HCT116 (cell line): ENCODE measurements around the gene NDUFA8. TPM values are rescaled to one million over a fixed set of nuclear protein-coding genes. Genes with fewer than 3 reads are reported as not detected.

Experiments
- ATAC-seq: fragments of 200-7000 bp; cut with Tn5 transposase; 2 replicates; pipeline ENCODE4 v1.9.1; 2020; ENCODE audit warnings: mild to moderate bottlenecking, moderate library complexity
- BruUV-seq: library from RNA; stranded (reverse); fragments of 400-500 nt; replicated peaks from 2 replicates; lab custom pipeline; 2021; lab: Mats Ljungman, UMichigan
- CTCF ChIA-PET: fragments of 300-600 bp; sonication (Branson Sonifier 250); formaldehyde crosslinking; loops from one replicate; lab custom pipeline; 2021; ENCODE audit warnings: antibody characterized with exemption; lab: Charles Lee
- POLR2A ChIA-PET: fragments of 300-600, 350-600 bp; sonication (Branson Sonifier 250); formaldehyde crosslinking; loops from one replicate; lab custom pipeline; 2021; ENCODE audit warnings: antibody characterized with exemption; lab: Charles Lee
- RAD21 ChIA-PET, 2 experiments: fragments of 300-600 bp; sonication (Branson Sonifier 250); formaldehyde crosslinking; loops; one replicate each; lab custom pipeline; 2023; ENCODE audit warnings: low total read pairs in 2 of 2; ENCODE audit not compliant: uncharacterized antibody in 2 of 2, unreplicated experiment in 2 of 2, low non-redundant PET in 1 of 2; lab: Charles Lee
- DNase-seq: peaks from one replicate; pipeline ENCODE4 v3.0.0-alpha.2; 2010; ENCODE audit warnings: low read depth, low spot score
- H2AFZ ChIP-seq: fragments of 200-600 bp; shearing (Covaris generic), sonication (generic); 2 replicates; pipeline ENCODE4 v1.6.1; 2017; ENCODE audit warnings: low read depth, mixed run types, mixed read lengths, antibody characterized with exemption, low read length; ENCODE audit not compliant: poor library complexity, severe bottlenecking
- H3K27ac ChIP-seq: 2 replicates; pipeline ENCODE4 v1.5.1; 2012; ENCODE audit warnings: low read depth, low read length
- H3K27me3 ChIP-seq: fragments of 200-600 bp; sonication (generic); 2 replicates; pipeline ENCODE4 v1.6.1; 2016; ENCODE audit warnings: mixed run types, low read length, mixed read lengths; ENCODE audit not compliant: insufficient read depth
- H3K36me3 ChIP-seq, 2 experiments: fragments of 200-500 bp in 1 of 2; fragments of 200-600 bp in 1 of 2; sonication (Bioruptor generic) in 1 of 2; sonication (generic) in 1 of 2; 2 replicates each; pipeline versions ENCODE4 v1.5.1 to v1.6.1; 2014 to 2016; ENCODE audit warnings: low read length in 2 of 2, inconsistent platforms in 1 of 2, mixed read lengths in 1 of 2, mixed run types in 1 of 2; ENCODE audit not compliant: insufficient read depth in 2 of 2, control insufficient read depth in 1 of 2
- H3K4me1 ChIP-seq, 2 experiments: fragments of 200-600 bp in 1 of 2; sonication (generic) in 1 of 2; 2 replicates each; pipeline versions ENCODE4 v1.5.1 to v1.6.1; 2012 to 2017; ENCODE audit warnings: low read length in 2 of 2, inconsistent platforms in 1 of 2, mild to moderate bottlenecking in 1 of 2, mixed read lengths in 1 of 2, mixed run types in 1 of 2, moderate library complexity in 1 of 2; ENCODE audit not compliant: insufficient read depth in 2 of 2, control insufficient read depth in 1 of 2
- H3K4me2 ChIP-seq: fragments of 200-600 bp; sonication (generic); 2 replicates; pipeline ENCODE4 v1.6.1; 2017; ENCODE audit warnings: mixed run types, low read length, mixed read lengths
- H3K4me3 ChIP-seq, 2 experiments: fragments of 200-600 bp in 1 of 2; sonication (generic) in 1 of 2; replicated peaks in 1 of 2; 2 replicates each; pipeline ENCODE4 v1.5.1; 2011 to 2016; ENCODE audit warnings: low read length in 2 of 2, control low read depth in 1 of 2, low read depth in 1 of 2, mild to moderate bottlenecking in 1 of 2, mixed read lengths in 1 of 2, mixed run types in 1 of 2
- H3K79me2 ChIP-seq: fragments of 200-600 bp; sonication (generic); 2 replicates; pipeline ENCODE4 v1.6.1; 2017; ENCODE audit warnings: mild to moderate bottlenecking, mixed run types, low read length, moderate library complexity, mixed read lengths; ENCODE audit not compliant: insufficient read depth
- H3K9ac ChIP-seq: fragments of 200-600 bp; sonication (generic); 2 replicates; pipeline ENCODE4 v1.6.1; 2016; ENCODE audit warnings: low read length, mixed read lengths
- H3K9me2 ChIP-seq: fragments of 200-600 bp; sonication (generic), shearing (Covaris generic); 2 replicates; pipeline ENCODE4 v1.6.1; 2017; ENCODE audit warnings: mixed run types, mild to moderate bottlenecking, moderate library complexity; ENCODE audit not compliant: insufficient read depth
- H3K9me3 ChIP-seq, 2 experiments: fragments of 200-500 bp in 1 of 2; fragments of 200-600 bp in 1 of 2; sonication (Bioruptor generic) in 1 of 2; sonication (generic) in 1 of 2; 2 replicates each; pipeline ENCODE4 v1.6.1; 2014 to 2017; ENCODE audit warnings: low read length in 2 of 2, mixed read lengths in 2 of 2, inconsistent platforms in 1 of 2, low read depth in 1 of 2, mild to moderate bottlenecking in 1 of 2, mixed run types in 1 of 2, moderate library complexity in 1 of 2; ENCODE audit not compliant: control insufficient read depth in 1 of 2, insufficient read depth in 1 of 2
- H4K20me1 ChIP-seq: fragments of 200-600 bp; sonication (generic), shearing (Covaris generic); 2 replicates; pipeline ENCODE4 v1.6.1; 2017; ENCODE audit warnings: mixed run types, mild to moderate bottlenecking, moderate library complexity; ENCODE audit not compliant: insufficient read depth
- CBX3 ChIP-seq: IDR thresholded peaks from 2 replicates; pipeline ENCODE4 v1.6.1; 2012; ENCODE audit warnings: low read depth
- CEBPB ChIP-seq: IDR thresholded peaks from 2 replicates; pipeline ENCODE4 v1.6.1; 2012; ENCODE audit warnings: low read depth
- CTCF ChIP-seq, 3 experiments: fragments of 200-600 bp in 1 of 3; sonication (generic) in 1 of 3; IDR thresholded peaks in 2 of 3; conservative IDR thresholded peaks in 1 of 3; 2 replicates each; pipeline ENCODE4 v1.5.1; 2012 to 2017; ENCODE audit warnings: low read depth in 2 of 3, low read length in 2 of 3, antibody characterized with exemption in 1 of 3, borderline replicate concordance in 1 of 3, control low read depth in 1 of 3, mild to moderate bottlenecking in 1 of 3, mixed read lengths in 1 of 3, mixed run types in 1 of 3, moderate library complexity in 1 of 3; ENCODE audit not compliant: insufficient read depth in 1 of 3
- EGR1 ChIP-seq: IDR thresholded peaks from 2 replicates; pipeline ENCODE4 v1.6.1; 2012; ENCODE audit warnings: low read depth
- ELF1 ChIP-seq: IDR thresholded peaks from 2 replicates; pipeline ENCODE4 v1.6.1; 2012; ENCODE audit warnings: low read depth, borderline replicate concordance
- FOSL1 ChIP-seq: IDR thresholded peaks from 2 replicates; pipeline ENCODE4 v1.6.1; 2012; ENCODE audit warnings: low read depth
- JUND ChIP-seq: IDR thresholded peaks from 2 replicates; pipeline ENCODE4 v1.6.1; 2012
- MAX ChIP-seq: IDR thresholded peaks from 2 replicates; pipeline ENCODE4 v1.6.1; 2012
- POLR2A ChIP-seq: IDR thresholded peaks from 2 replicates; pipeline ENCODE4 v1.7.0; 2011; ENCODE audit warnings: borderline replicate concordance; ENCODE audit not compliant: insufficient read depth, insufficient read length; ENCODE audit errors: extremely low read depth
- REST ChIP-seq: IDR thresholded peaks from 2 replicates; pipeline ENCODE4 v1.6.1; 2012; ENCODE audit warnings: low read depth
- SRF ChIP-seq: IDR thresholded peaks from 2 replicates; pipeline ENCODE4 v1.6.1; 2012; ENCODE audit warnings: low read depth
- TCF7L2 ChIP-seq: IDR thresholded peaks from 2 replicates; pipeline ENCODE4 v1.7.0; 2011; ENCODE audit warnings: borderline replicate concordance, inconsistent platforms; ENCODE audit not compliant: insufficient read depth, insufficient read length; ENCODE audit errors: extremely low read depth
- YY1 ChIP-seq: IDR thresholded peaks from 2 replicates; pipeline ENCODE4 v1.6.1; 2011; ENCODE audit warnings: low read length, low read depth, moderate library complexity, mild to moderate bottlenecking; ENCODE audit not compliant: insufficient replicate concordance; ENCODE audit errors: extremely low read depth
- ZNF274 ChIP-seq: fragments of 200-500 bp; sonication (Bioruptor generic); IDR thresholded peaks from 2 replicates; pipeline ENCODE4 v1.6.1; 2014; ENCODE audit warnings: mild to moderate bottlenecking, low read depth, low read length, inconsistent platforms
- intact Hi-C: fragments of 100-400 bp; cut with micrococcal nuclease; formaldehyde crosslinking; loops from 2 replicates; pipeline ENCODE4 v1.10.0; 2022
- total RNA-seq: library from RNA; stranded (reverse); gene quantifications from one replicate; pipeline ENCODE4 v1.2.1, GENCODE V29; 2021; ENCODE audit not compliant: unreplicated experiment

Gene NDUFA8
- total RNA-seq, 1 experiment from 2014 or later = 84.5 TPM

DNA sequence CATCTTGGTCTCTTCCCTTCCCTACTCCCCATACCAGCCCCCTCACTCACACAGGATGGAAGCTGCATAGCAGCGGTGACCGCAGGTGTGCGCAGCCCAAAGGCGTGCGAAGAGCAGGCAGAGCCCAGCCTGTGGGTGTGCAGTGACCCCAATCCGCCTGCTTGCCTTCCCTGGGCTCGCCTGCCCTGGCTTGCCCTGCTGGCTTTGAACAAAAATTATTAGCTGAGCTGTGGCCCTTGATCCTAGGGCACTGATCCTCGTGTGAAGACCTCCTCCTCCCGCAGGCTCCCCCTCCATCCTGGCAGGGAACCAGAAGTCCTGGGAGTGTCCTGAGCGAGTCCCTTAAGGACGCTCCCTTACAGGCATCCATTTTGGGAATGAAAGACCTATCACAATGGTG, 32.0 kb upstream of the NDUFA8 start:
- H3K4me3 ChIP-seq = no peak overlapping the region
- no peaks in the 10 kb centered on the region for H3K27me3 ChIP-seq
- intact Hi-C loops = no loop called here
- POLR2A ChIA-PET = no interaction called here
- TF ChIP-seq POLR2A = no peak
- TF ChIP-seq EGR1 = no peak
- no peak for TF ChIP-seq YY1
- TF ChIP-seq SRF = no peak
- RAD21 ChIA-PET = no interaction called here
- no peak for ATAC-seq
- no peaks in the 10 kb centered on the region for H4K20me1 ChIP-seq
- H3K27ac ChIP-seq = no peak overlapping the region
- H3K9me3 ChIP-seq = no peaks in the 10 kb centered on the region
- H2AFZ ChIP-seq = no peak overlapping the region
- no TSS peak for BruUV-seq
- no peaks in the 10 kb centered on the region for H3K79me2 ChIP-seq
- no peaks in the 10 kb centered on the region for H3K4me1 ChIP-seq
- H3K9me2 ChIP-seq = no peaks in the 10 kb centered on the region
- CTCF ChIA-PET = interaction anchor here (0.8 kb wide), 1 partner anchor 68 kb away, joined by 3 read pairs; no protein-coding TSS in a partner anchor
- no peak for DNase-seq
- H3K9ac ChIP-seq = no peak overlapping the region
- H3K36me3 ChIP-seq = no peaks in the 10 kb centered on the region
- H3K4me2 ChIP-seq = no peak overlapping the region

GRCh38 chr9:122190597-122191381, 31.2 kb upstream of the NDUFA8 start:
- CTCF ChIA-PET = interaction anchor here (0.8 kb wide), 1 partner anchor 68 kb away, joined by 3 read pairs; no protein-coding TSS in a partner anchor
- peak; percentile 42; the same call in 1 of the 2 replicates for ATAC-seq
- TF ChIP-seq CTCF (IDR thresholded peaks at IDR 0.05 in 2 of 3, conservative IDR thresholded peaks at IDR 0.05 in 1 of 3; ENCODE audit: borderline replicate concordance in 1 of 3, insufficient read depth in 1 of 3, low read depth in 2 of 3, low read length in 2 of 3) (no peak), JUND (no peak), CEBPB (no peak), ZNF274 (no peak), FOSL1 (no peak), ELF1 (no peak), SRF (no peak), CBX3 (no peak), MAX (no peak), REST (no peak), YY1 (no peak), TCF7L2 (no peak)

More at GRCh38 chr9:122190597-122191381, 31.2 kb upstream of the NDUFA8 start:
- RAD21 ChIA-PET = no interaction called here
- Histone ChIP-seq H3K4me2 (no peak overlapping the region), H3K36me3 (no peaks in the 10 kb centered on the region), H3K27me3 (no peaks in the 10 kb centered on the region), H3K27ac (no peak overlapping the region), H3K9me2 (no peaks in the 10 kb centered on the region), H3K79me2 (no peaks in the 10 kb centered on the region), H3K4me1 (no peaks in the 10 kb centered on the region), H4K20me1 (no peaks in the 10 kb centered on the region), H3K9me3 (no peaks in the 10 kb centered on the region), H2AFZ (no peak overlapping the region), H3K9ac (no peak overlapping the region), H3K4me3 (no peak overlapping the region)
- POLR2A ChIA-PET = no interaction called here
- BruUV-seq = no TSS peak
- intact Hi-C loops = no loop called here
- DNase-seq = no peak
